Neuronal stem cell (in vitro differentiated cells): ENCODE data around the gene WNK3.

Source experiments
- DNase-seq: peaks from one replicate; pipeline ENCODE4 v3.0.0-alpha.2; 2013; ENCODE audit warnings: low spot score
- H2AFZ ChIP-seq: one replicate; pipeline ENCODE4 v1.6.1; 2013; ENCODE audit warnings: mild to moderate bottlenecking, low read length, inconsistent platforms
- H2AK5ac ChIP-seq: 2 replicates; pipeline ENCODE4 v1.6.1; 2013; ENCODE audit warnings: low read depth, mild to moderate bottlenecking, inconsistent platforms, low read length, moderate library complexity, mixed read lengths
- H2BK120ac ChIP-seq: 2 replicates; pipeline ENCODE4 v1.6.1; 2013; ENCODE audit warnings: low read depth, mild to moderate bottlenecking, inconsistent platforms, low read length, moderate library complexity, mixed read lengths
- H2BK12ac ChIP-seq: one replicate; pipeline ENCODE4 v1.6.1; 2013; ENCODE audit warnings: low read length, inconsistent platforms
- H2BK15ac ChIP-seq: 2 replicates; pipeline ENCODE4 v1.6.1; 2013; ENCODE audit warnings: mild to moderate bottlenecking, low read length, inconsistent platforms, mixed read lengths
- H2BK5ac ChIP-seq: one replicate; pipeline ENCODE4 v1.6.1; 2013; ENCODE audit warnings: inconsistent platforms, mild to moderate bottlenecking, low read length, moderate library complexity
- H3K14ac ChIP-seq: one replicate; pipeline ENCODE4 v1.6.1; 2013; ENCODE audit warnings: low read length, inconsistent platforms
- H3K18ac ChIP-seq: 2 replicates; pipeline ENCODE4 v1.6.1; 2013; ENCODE audit warnings: low read length, inconsistent platforms
- H3K23ac ChIP-seq: 2 replicates; pipeline ENCODE4 v1.6.1; 2013; ENCODE audit warnings: low read depth, mild to moderate bottlenecking, mixed read lengths, low read length, inconsistent platforms; ENCODE audit not compliant: poor library complexity
- H3K27ac ChIP-seq: replicated peaks from 3 replicates; pipeline ENCODE4 v1.5.1; 2013; ENCODE audit warnings: low read length, inconsistent platforms
- H3K27me3 ChIP-seq, 3 experiments: 2 replicates each; pipeline ENCODE4 v1.6.1; 2013; ENCODE audit warnings: low read length in 3 of 3, mild to moderate bottlenecking in 2 of 3, inconsistent platforms in 1 of 3, low read depth in 1 of 3, mixed read lengths in 1 of 3, moderate library complexity in 1 of 3; ENCODE audit not compliant: control insufficient read depth in 3 of 3, insufficient read depth in 3 of 3
- H3K36me3 ChIP-seq, 2 donors: replicated peaks in 1 of 2; 2 replicates each; pipeline ENCODE4 v1.6.1; 2013; ENCODE audit warnings: low read length in 2 of 2; ENCODE audit not compliant: control insufficient read depth in 2 of 2, insufficient read depth in 2 of 2
- H3K4ac ChIP-seq: 2 replicates; pipeline ENCODE4 v1.6.1; 2013; ENCODE audit warnings: inconsistent platforms, mild to moderate bottlenecking, low read length, moderate library complexity
- H3K4me1 ChIP-seq, 2 donors: 1 replicate in 1 of 2; 2 replicates in 1 of 2; pipeline ENCODE4 v1.6.1; 2013; ENCODE audit warnings: low read length in 2 of 2, low read depth in 1 of 2; ENCODE audit not compliant: control insufficient read depth in 2 of 2, insufficient read depth in 1 of 2
- H3K4me2 ChIP-seq: one replicate; pipeline ENCODE4 v1.6.1; 2013; ENCODE audit warnings: mild to moderate bottlenecking, low read length, inconsistent platforms; ENCODE audit not compliant: insufficient read depth, poor library complexity, severe bottlenecking
- H3K4me3 ChIP-seq, 2 donors: 2 replicates each; pipeline ENCODE4 v1.5.1; 2013; ENCODE audit warnings: low read length in 2 of 2, mild to moderate bottlenecking in 2 of 2, inconsistent platforms in 1 of 2, moderate library complexity in 1 of 2
- H3K79me1 ChIP-seq: one replicate; pipeline ENCODE4 v1.6.1; 2013; ENCODE audit warnings: low read depth, mild to moderate bottlenecking, inconsistent platforms, low read length, moderate library complexity
- H3K9ac ChIP-seq: one replicate; pipeline ENCODE4 v1.6.1; 2013; ENCODE audit warnings: mild to moderate bottlenecking, low read depth, low read length, inconsistent platforms; ENCODE audit not compliant: poor library complexity
- H3K9me3 ChIP-seq, 2 donors: replicated peaks in 1 of 2; 2 replicates each; pipeline versions ENCODE3 to v1.6.1; 2013; ENCODE audit warnings: low read length in 2 of 2, mild to moderate bottlenecking in 2 of 2, inconsistent platforms in 1 of 2, low read depth in 1 of 2, mixed read lengths in 1 of 2, moderate library complexity in 1 of 2; ENCODE audit not compliant: control insufficient read depth in 2 of 2, insufficient read depth in 1 of 2
- H4K8ac ChIP-seq: one replicate; pipeline ENCODE4 v1.6.1; 2013; ENCODE audit warnings: low read depth, mild to moderate bottlenecking, inconsistent platforms, low read length, moderate library complexity
- H4K91ac ChIP-seq: one replicate; pipeline ENCODE4 v1.6.1; 2013; ENCODE audit warnings: low read length, low read depth, mild to moderate bottlenecking, inconsistent platforms; ENCODE audit not compliant: poor library complexity
- WGBS, 2 donors: extraction: QIAGEN DNeasy Blood & Tissue Kit; methylation state at CpG; one replicate each; pipeline ENCODE4 v1.1.7; 2013; ENCODE audit warnings: missing lambda C conversion rate in 2 of 2, mixed read lengths in 1 of 2; ENCODE audit not compliant: insufficient read length in 2 of 2, insufficient replicate concordance in 1 of 2; ENCODE audit errors: extremely low coverage in 2 of 2; 5-methylcytosine and 5-hydroxymethylcytosine counted together

WNK3 gene

DNA sequence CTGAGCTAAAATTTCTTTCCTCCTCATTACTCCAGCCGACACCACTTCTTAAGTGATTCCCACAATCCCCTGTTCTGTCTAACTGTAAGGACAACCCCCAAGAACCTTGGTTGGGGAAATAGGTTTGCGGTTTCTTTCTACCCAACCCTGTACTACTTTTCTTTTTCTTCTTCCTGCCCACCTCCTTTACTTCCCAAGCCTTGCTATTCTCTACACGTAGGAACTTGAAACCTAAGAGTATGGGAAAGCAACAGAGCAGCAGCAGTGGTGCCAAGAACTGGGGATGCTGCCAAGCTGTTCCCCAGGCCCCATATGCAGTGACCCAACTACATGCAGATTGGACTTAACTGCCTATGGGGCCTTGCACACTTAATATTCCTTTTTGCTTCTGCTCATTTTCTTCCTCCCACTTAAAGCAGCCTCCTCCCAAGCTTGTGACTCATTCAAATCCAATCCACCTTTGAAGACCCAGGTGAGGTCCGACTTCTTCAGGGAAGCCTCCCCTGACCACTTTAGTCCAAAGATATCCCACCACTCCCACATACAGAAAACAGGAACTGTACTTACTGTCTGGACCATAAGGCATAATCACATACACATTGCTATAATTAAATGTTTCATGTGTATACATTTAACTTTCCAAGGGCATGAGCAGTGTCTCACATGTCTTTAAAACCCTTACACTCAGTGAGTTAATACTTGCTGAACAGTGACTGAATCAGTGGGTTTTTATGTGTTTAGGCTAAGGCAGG, 176.5 kb downstream of the WNK3 start:
- H3K18ac ChIP-seq = no peak overlapping the region
- peaks cover 4 to 6% of the 10 kb centered on the region in 2 donors for H3K4me1 ChIP-seq
- H2BK120ac ChIP-seq = no peak overlapping the region
- no peak overlapping the region for H2BK5ac ChIP-seq
- no peak overlapping the region for H3K4ac ChIP-seq
- no peak overlapping the region for H4K91ac ChIP-seq
- no peak overlapping the region for H3K14ac ChIP-seq
- peaks cover 3% of the 10 kb centered on the region for H3K79me1 ChIP-seq
- H3K9me3 ChIP-seq = no peaks in the 10 kb centered on the region
- no peak overlapping the region for H4K8ac ChIP-seq
- no peaks in the 10 kb centered on the region for H3K27me3 ChIP-seq
- peak overlapping the region in 1 of 2 donors; percentile 84 for H3K4me3 ChIP-seq
- peaks cover 0 to 19% of the 10 kb centered on the region in 2 donors for H3K36me3 ChIP-seq
- no peak for DNase-seq
- no peak overlapping the region for H2AK5ac ChIP-seq
- no peak overlapping the region for H3K23ac ChIP-seq
- no peak overlapping the region for H3K27ac ChIP-seq
- no peak overlapping the region for H2BK12ac ChIP-seq
- no peak overlapping the region for H3K9ac ChIP-seq
- no CpG with 5 or more reads among the region's 4 CpGs for WGBS, 2 donors
- H2BK15ac ChIP-seq = no peak overlapping the region
- peak overlapping the region; percentile 80 for H3K4me2 ChIP-seq
- H2AFZ ChIP-seq = no peak overlapping the region

DNA sequence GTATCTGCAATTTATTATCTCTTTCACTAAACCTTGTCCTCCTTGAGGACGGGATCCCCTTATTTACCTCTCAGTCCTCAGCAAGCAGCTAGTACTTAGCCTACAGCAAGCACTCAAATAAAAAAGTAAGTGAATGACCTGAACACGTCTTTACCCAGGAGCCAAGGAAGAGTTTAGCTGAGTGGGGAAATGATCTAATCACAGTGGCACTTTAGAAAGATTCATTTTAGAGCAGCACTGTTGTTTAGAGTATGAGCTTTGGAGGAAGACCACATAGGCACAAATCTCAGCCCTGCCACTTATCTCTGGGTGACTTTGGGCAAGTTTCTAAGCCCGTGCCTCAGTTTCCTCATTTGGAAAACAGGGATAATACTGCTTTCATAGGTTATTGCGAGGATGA, 177.4 kb downstream of the WNK3 start:
- H2AFZ ChIP-seq = no peak overlapping the region
- H4K8ac ChIP-seq = no peak overlapping the region
- H3K18ac ChIP-seq = no peak overlapping the region
- no peak overlapping the region for H2BK15ac ChIP-seq
- H3K79me1 ChIP-seq = peaks cover 3% of the 10 kb centered on the region
- no peak overlapping the region for H3K4me2 ChIP-seq
- no peaks in the 10 kb centered on the region for H3K27me3 ChIP-seq
- H2BK120ac ChIP-seq = no peak overlapping the region
- no peaks in the 10 kb centered on the region for H3K9me3 ChIP-seq
- H3K9ac ChIP-seq = no peak overlapping the region
- H3K23ac ChIP-seq = no peak overlapping the region
- no CpG with 5 or more reads among the region's 4 CpGs for WGBS, 2 donors
- no peak overlapping the region for H2AK5ac ChIP-seq
- H2BK5ac ChIP-seq = no peak overlapping the region
- H3K27ac ChIP-seq = no peak overlapping the region
- no peak overlapping the region for H3K4ac ChIP-seq
- no peak overlapping the region for H3K4me3 ChIP-seq
- no peak for DNase-seq
- peaks cover 0 to 28% of the 10 kb centered on the region in 2 donors for H3K36me3 ChIP-seq
- H3K14ac ChIP-seq = no peak overlapping the region
- H4K91ac ChIP-seq = no peak overlapping the region
- peaks cover 4 to 6% of the 10 kb centered on the region in 2 donors for H3K4me1 ChIP-seq
- no peak overlapping the region for H2BK12ac ChIP-seq

DNA sequence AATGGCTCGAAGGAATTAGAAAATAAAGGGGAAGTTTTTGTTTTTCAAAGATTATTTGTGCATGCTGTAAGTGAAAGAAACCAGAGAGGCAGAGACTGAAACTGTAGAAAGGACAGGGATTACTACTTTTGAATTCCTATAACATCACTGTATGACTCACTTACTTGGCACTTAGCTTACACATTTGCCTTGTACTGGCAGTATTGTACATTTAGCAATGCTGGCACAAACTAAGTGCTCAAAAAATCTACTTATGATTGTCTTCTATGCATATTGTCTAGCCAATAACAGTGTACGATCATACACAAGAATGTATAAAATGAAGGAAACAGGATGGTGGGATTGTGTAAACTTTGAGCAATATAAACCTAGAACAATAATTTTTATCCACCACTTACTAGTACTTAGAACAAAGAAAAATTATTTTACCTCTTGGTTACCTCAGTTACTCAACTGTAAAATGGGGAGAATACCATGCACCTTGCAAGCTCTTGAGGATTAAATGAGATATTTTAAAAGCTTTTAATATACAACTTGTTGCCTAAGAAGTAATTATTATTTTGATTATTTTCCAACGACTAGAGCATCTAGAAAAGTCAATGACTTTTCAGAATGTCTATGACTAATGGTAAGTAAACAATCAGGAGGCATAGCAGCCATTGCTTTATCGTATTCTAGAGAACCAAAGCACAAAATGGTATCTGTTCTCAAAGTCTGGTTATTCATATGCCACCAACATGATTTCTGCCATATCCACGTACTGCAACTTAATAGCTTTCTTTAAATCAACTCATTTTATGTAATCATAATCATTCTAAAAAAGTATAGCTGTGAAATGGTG, 179.5 kb downstream of the WNK3 start:
- 100% methylated on average over 1 of the region's 5 CpGs; no CpG with 5 or more reads in 1 of the 2 donors for WGBS, 2 donors
- H3K27ac ChIP-seq = no peak overlapping the region

DNA sequence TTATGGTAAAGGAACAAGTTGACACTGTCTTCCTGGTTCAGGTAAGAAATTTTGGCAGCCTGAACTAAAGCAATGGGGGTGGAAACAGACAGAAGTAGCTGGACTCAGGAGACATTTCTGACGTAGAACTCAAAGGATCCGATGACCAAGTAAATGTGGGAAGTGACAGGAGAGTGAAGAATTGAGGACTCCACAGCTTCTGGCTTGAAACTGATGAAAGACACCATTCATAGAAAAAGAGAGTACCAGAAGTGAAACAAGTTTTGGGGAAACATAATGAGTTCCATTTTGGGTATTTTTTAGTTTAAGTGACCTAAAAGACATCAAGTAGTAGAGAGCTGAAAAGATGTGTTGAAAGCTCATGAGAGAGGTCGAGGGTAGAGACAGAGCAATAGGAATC, 180.5 kb downstream of the WNK3 start:
- Histone ChIP-seq H3K4me3 (no peak overlapping the region), H3K27ac (no peak overlapping the region), H2AK5ac (no peak overlapping the region), H4K8ac (no peak overlapping the region), H3K23ac (no peak overlapping the region), H3K14ac (no peak overlapping the region), H3K9ac (no peak overlapping the region), H3K18ac (no peak overlapping the region), H2AFZ (no peak overlapping the region), H3K4me1 (peaks cover 4 to 6% of the 10 kb centered on the region in 2 donors), H2BK15ac (no peak overlapping the region), H3K4me2 (no peak overlapping the region), H2BK12ac (no peak overlapping the region), H3K27me3 (no peaks in the 10 kb centered on the region), H3K79me1 (no peaks in the 10 kb centered on the region), H2BK120ac (no peak overlapping the region), H3K4ac (no peak overlapping the region), H2BK5ac (no peak overlapping the region), H4K91ac (no peak overlapping the region), H3K36me3 (peaks cover 3 to 53% of the 10 kb centered on the region in 2 donors), H3K9me3 (no peaks in the 10 kb centered on the region)
- WGBS, 2 donors = no CpG with 5 or more reads among the region's 3 CpGs
- no peak for DNase-seq

More for the DNA sequence above, 179.5 kb downstream of the WNK3 start:
- no peak overlapping the region for H3K14ac ChIP-seq
- H2BK15ac ChIP-seq = no peak overlapping the region
- no peak overlapping the region for H4K8ac ChIP-seq
- peaks cover 4 to 6% of the 10 kb centered on the region in 2 donors for H3K4me1 ChIP-seq
- no peak overlapping the region for H2AK5ac ChIP-seq
- H2BK5ac ChIP-seq = no peak overlapping the region
- H3K4me2 ChIP-seq = no peak overlapping the region
- no peak overlapping the region for H3K23ac ChIP-seq
- H3K9ac ChIP-seq = no peak overlapping the region
- no peak overlapping the region for H2BK12ac ChIP-seq
- no peak overlapping the region for H2BK120ac ChIP-seq
- H3K18ac ChIP-seq = no peak overlapping the region
- no peaks in the 10 kb centered on the region for H3K9me3 ChIP-seq
- no peaks in the 10 kb centered on the region for H3K27me3 ChIP-seq
- H3K4ac ChIP-seq = no peak overlapping the region
- no peak overlapping the region for H4K91ac ChIP-seq
- peaks cover 3 to 48% of the 10 kb centered on the region in 2 donors for H3K36me3 ChIP-seq
- no peak overlapping the region for H3K4me3 ChIP-seq
- DNase-seq = no peak
- H2AFZ ChIP-seq = no peak overlapping the region
- peaks cover 3% of the 10 kb centered on the region for H3K79me1 ChIP-seq
